ENCODE data around the gene IGFBP2.
A peak's percentile ranks its signal among the peaks of the same experiment; 100 is the strongest.

IGFBP2 gene

GRCh38 chr2:216616083-216616678 lies 17.0 kb upstream of the IGFBP2 start:
- DNase-seq, result no peak

DNA sequence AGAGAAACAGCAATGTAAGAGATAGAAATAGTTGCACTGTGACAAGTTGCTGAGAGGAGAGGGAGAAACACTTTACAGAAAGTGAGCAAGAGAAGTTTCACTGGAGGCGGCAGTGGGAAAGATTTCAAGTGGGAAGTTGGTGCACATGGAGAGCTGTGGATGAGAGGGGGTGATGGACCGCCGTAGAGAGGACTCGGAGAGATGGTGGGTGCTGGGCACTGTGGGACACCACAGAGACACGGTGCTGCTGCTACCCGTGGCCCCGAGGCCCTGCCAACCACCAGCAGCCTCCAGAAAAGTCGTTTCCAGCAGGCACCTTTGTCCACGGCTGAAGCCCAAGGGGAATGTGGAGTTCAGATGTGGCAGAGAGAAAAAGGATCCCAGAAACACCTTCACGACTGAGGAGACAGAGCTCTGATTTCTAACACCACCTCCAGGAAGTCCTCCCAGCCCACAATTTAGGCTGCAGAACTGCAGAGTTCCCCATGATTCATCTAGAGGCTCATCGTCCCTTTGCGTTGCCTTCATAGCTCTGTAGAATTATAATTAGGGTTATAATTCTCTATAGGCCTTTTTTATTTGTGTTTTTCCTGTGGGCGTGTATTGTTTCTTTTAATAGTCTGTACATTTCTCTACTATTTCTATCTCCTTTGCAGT lies 15.9 kb upstream of the IGFBP2 start:
- no peak for DNase-seq

- peak; percentile 69 for DNase-seq
Measured at GRCh38 chr2:216618785-216619184, 14.4 kb upstream of the IGFBP2 start.

- DNase-seq, result peak; percentile 96
Measured at GRCh38 chr2:216619411-216620393, 13.5 kb upstream of the IGFBP2 start.

GRCh38 chr2:216620786-216621185 lies 12.4 kb upstream of the IGFBP2 start:
- peak; percentile 23 for DNase-seq

- peak; percentile 54 for DNase-seq
Measured at GRCh38 chr2:216621292-216621691, 11.9 kb upstream of the IGFBP2 start.

DNA sequence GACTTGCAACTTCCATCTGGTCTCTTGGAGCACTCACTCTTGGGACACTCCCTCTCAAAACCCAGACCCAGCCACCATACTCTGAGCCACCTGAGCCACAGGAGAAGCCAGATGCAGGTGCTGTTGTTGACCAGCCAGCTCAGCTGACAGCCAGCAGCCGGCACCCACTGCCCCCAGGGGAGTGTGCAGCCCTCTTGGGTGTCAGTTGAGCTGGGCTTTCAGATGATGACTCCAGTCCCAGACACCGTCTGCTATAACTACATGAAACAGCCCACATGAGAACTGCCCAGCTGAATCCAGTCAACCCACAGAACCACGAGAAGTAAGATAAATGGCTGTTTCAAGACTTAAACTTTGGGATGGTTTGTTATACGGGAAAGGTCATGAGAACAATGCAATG lies 10.7 kb upstream of the IGFBP2 start:
- no peak for DNase-seq

GRCh38 chr2:216624251-216624650 lies 9.0 kb upstream of the IGFBP2 start:
- no peak for DNase-seq

DNA sequence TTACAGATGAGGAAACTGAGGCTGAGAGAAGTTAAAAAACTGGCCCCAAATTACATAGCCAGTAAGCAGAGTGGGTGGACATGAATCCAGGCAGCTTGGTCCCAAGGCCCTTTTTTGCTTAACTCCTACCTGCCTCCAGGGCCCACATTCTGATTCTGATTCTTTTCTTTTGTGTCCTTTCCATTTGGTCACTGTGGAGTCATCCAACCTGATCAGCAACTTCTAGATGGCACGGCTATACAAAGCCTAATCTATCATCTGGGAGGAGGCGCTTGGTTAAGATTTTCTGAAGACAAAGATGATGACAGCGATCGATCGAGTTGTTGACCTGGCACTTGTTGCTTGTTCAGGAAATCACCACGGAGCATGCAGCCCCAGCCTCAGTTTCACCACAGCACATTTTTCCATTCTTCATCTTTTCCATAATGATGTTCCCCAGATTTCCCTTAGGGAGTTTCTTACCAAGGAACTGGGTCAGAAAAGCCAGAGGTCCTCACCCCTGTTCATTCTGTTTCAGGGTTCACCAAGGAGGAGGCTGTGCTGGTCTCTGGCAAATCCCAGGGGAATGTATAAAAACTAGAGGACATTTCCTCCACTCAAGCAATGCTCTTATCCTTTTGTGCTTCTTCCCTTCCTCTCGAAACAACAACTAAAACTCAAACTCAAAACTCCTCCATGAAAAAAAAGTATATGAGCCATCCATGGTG lies 6.9 kb upstream of the IGFBP2 start:
- no peak for DNase-seq

- DNase-seq, result no peak
Measured at GRCh38 chr2:216626875-216627245, 6.4 kb upstream of the IGFBP2 start.

GRCh38 chr2:216629784-216630183 lies 3.4 kb upstream of the IGFBP2 start:
- DNase-seq, result no peak

GRCh38 chr2:216632346-216632951 lies 771 bp upstream of the IGFBP2 start:
- no peak for DNase-seq

DNA sequence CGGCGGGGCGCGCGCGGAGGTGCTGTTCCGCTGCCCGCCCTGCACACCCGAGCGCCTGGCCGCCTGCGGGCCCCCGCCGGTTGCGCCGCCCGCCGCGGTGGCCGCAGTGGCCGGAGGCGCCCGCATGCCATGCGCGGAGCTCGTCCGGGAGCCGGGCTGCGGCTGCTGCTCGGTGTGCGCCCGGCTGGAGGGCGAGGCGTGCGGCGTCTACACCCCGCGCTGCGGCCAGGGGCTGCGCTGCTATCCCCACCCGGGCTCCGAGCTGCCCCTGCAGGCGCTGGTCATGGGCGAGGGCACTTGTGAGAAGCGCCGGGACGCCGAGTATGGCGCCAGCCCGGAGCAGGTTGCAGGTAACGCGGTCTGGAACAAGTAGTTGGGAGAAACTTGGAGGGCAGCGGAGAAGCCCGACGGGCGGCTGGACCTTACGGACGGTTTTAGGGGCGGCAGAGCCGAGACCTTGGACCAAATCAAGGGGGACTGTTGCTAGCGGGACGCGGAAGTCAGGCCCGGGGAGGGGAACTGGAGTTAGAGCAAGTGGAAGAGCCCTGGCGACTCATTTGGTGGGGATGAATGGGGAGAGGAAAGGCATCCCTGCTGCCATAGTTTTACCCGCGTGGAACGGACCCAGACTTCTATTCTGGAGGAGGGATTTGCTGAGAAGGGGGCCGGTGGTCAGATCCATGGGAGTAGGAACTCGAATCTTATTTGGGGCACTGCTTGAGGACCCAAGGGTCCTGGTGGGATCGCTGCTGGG lies 573 bp downstream of the IGFBP2 start:
- peak; percentile 14 for DNase-seq

- DNase-seq, result no peak
Measured at GRCh38 chr2:216634370-216635148, 1.3 kb downstream of the IGFBP2 start.

DNA sequence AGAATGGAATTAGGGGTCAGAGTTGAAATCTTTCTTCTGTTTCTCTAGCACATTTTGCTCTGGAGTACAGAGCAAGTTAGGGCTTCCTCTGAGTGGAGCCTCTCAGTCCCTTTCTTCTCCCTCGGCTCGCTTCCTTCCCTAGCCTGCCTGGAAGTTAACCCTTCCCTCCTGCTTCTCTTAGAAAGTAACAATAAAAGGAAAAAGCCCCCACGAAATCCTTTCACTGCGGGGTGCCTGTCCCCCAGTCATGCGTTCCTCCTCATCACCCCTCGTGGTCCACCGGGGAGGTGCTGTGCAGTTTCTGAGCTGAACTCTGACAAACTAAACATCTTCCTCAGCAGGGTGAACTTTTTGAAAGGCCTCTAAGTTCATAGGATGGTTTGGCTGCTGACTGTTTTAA lies 2.0 kb downstream of the IGFBP2 start:
- DNase-seq, result no peak

GRCh38 chr2:216635701-216636550 lies 2.7 kb downstream of the IGFBP2 start:
- no peak for DNase-seq

GRCh38 chr2:216636551-216637450 lies 3.6 kb downstream of the IGFBP2 start:
- no peak for DNase-seq

- DNase-seq, result no peak
Measured at GRCh38 chr2:216637472-216637871, 4.3 kb downstream of the IGFBP2 start.

Data from NCI-H1694 treated with DMSO at 0.1 percent for 48 hours (cell line).